B cell (primary cell): ENCODE data around the gene PTCD1. TPM values are rescaled to one million over a fixed set of nuclear protein-coding genes. Genes with fewer than 3 reads are reported as not detected.

Experiments
- ATAC-seq: fragments of 200-7000 bp; cut with Tn5 transposase; one replicate; pipeline ENCODE4 v1.10.0; 2021; ENCODE audit warnings: low read depth, mild to moderate bottlenecking, moderate number of reproducible peaks, moderate library complexity
- CTCF ChIA-PET: fragments of 350-600 bp; sonication (Branson Sonifier 250); formaldehyde crosslinking; loops from one replicate; lab custom pipeline; 2021; ENCODE audit warnings: antibody characterized with exemption, inconsistent platforms; lab: Charles Lee
- POLR2A ChIA-PET: fragments of 350-600 bp; sonication (Branson Sonifier 250); formaldehyde crosslinking; loops from one replicate; lab custom pipeline; 2021; ENCODE audit warnings: antibody characterized with exemption; lab: Charles Lee
- DNase-seq: peaks from one replicate; pipeline ENCODE4 v3.0.0; 2013
- H2AFZ ChIP-seq: 2 replicates; pipeline ENCODE4 v1.6.1; 2012; ENCODE audit warnings: mild to moderate bottlenecking, low read depth, low read length; ENCODE audit not compliant: insufficient read depth, poor library complexity, severe bottlenecking
- H3K27ac ChIP-seq, 2 donors: 1 replicate in 1 of 2; 2 replicates in 1 of 2; pipeline ENCODE4 v1.5.1; 2012 to 2013; ENCODE audit warnings: low read length in 2 of 2, mild to moderate bottlenecking in 2 of 2, moderate library complexity in 1 of 2
- H3K27me3 ChIP-seq, 4 experiments: fragments of 200-600 bp in 1 of 4; sonication (generic) in 1 of 4; replicated peaks in 1 of 4; 1 replicate in 2 of 4; 2 replicates in 2 of 4; pipeline versions ENCODE4 v1.6.1 to v1.7.0; 2013 to 2016; ENCODE audit warnings: low read length in 3 of 4, mild to moderate bottlenecking in 2 of 4, mixed read lengths in 1 of 4, moderate library complexity in 1 of 4; ENCODE audit not compliant: insufficient read depth in 4 of 4, control insufficient read depth in 3 of 4; ENCODE audit errors: control extremely low read depth in 1 of 4
- H3K36me3 ChIP-seq, 2 experiments: replicated peaks in 1 of 2; 1 replicate in 1 of 2; 2 replicates in 1 of 2; pipeline versions ENCODE4 v1.6.1 to v1.7.1; 2013; ENCODE audit warnings: low read length in 1 of 2; ENCODE audit not compliant: insufficient read depth in 2 of 2, control insufficient read depth in 1 of 2; ENCODE audit errors: control extremely low read depth in 1 of 2, extremely low read depth in 1 of 2
- H3K4me1 ChIP-seq, 2 donors: fragments of 200-600 bp in 1 of 2; sonication (generic) in 1 of 2; 1 replicate in 1 of 2; 2 replicates in 1 of 2; pipeline versions ENCODE4 v1.5.1 to v1.6.1; 2013 to 2017; ENCODE audit warnings: low read length in 2 of 2; ENCODE audit not compliant: control insufficient read depth in 2 of 2, insufficient read depth in 2 of 2
- H3K4me2 ChIP-seq: replicated peaks from 2 replicates; pipeline ENCODE3; 2012; ENCODE audit warnings: mild to moderate bottlenecking, low read depth, low read length; ENCODE audit not compliant: poor library complexity, severe bottlenecking
- H3K4me3 ChIP-seq, 5 experiments: fragments of 200-600 bp in 1 of 5; sonication (generic) in 1 of 5; 1 replicate in 3 of 5; 2 replicates in 2 of 5; pipeline versions ENCODE4 v1.5.1 to v1.7.0; 2011 to 2016; ENCODE audit warnings: low read length in 4 of 5, mild to moderate bottlenecking in 4 of 5, low read depth in 2 of 5, control low read depth in 1 of 5, moderate library complexity in 1 of 5; ENCODE audit not compliant: insufficient read depth in 1 of 5; ENCODE audit errors: control extremely low read depth in 1 of 5, extremely low read depth in 1 of 5
- H3K79me2 ChIP-seq: fragments of 200-600 bp; sonication (generic); one replicate; pipeline ENCODE4 v1.6.0; 2016; ENCODE audit warnings: low read length; ENCODE audit not compliant: control insufficient read depth, insufficient read depth
- H3K9ac ChIP-seq: fragments of 200-600 bp; sonication (generic); 2 replicates; pipeline ENCODE4 v1.6.1; 2017; ENCODE audit warnings: mild to moderate bottlenecking, low read length, moderate library complexity
- H3K9me3 ChIP-seq, 3 donors: one replicate each; pipeline versions ENCODE4 v1.6.1 to v1.7.1; 2013; ENCODE audit warnings: low read length in 2 of 3; ENCODE audit not compliant: control insufficient read depth in 2 of 3, insufficient read depth in 1 of 3; ENCODE audit errors: control extremely low read depth in 1 of 3
- H4K20me1 ChIP-seq: 2 replicates; pipeline ENCODE4 v1.6.0; 2012; ENCODE audit warnings: mild to moderate bottlenecking, low read length; ENCODE audit not compliant: insufficient read depth, control insufficient read depth, poor library complexity, severe bottlenecking
- H3K27ac Mint-ChIP-seq: one replicate; pipeline ENCODE4 v1.8.0; 2021; ENCODE audit warnings: mixed read lengths
- H3K27me3 Mint-ChIP-seq: one replicate; pipeline ENCODE4 v1.8.0; 2021; ENCODE audit warnings: mixed read lengths
- H3K4me1 Mint-ChIP-seq: one replicate; pipeline ENCODE4 v1.8.0; 2021; ENCODE audit warnings: mixed read lengths
- H3K4me3 Mint-ChIP-seq: one replicate; pipeline ENCODE4 v1.8.0; 2021; ENCODE audit warnings: mixed read lengths
- H3K9me3 Mint-ChIP-seq: one replicate; pipeline ENCODE4 v1.8.0; 2022; ENCODE audit warnings: mixed read lengths; ENCODE audit not compliant: insufficient read depth
- EZH2 ChIP-seq: IDR thresholded peaks from 2 replicates; pipeline ENCODE4 v1.6.1; 2012; ENCODE audit warnings: borderline replicate concordance, low read depth, mild to moderate bottlenecking, moderate library complexity, low read length; ENCODE audit not compliant: insufficient read depth, poor library complexity, severe bottlenecking
- WGBS: methylation state at CpG from one replicate; pipeline ENCODE4 v1.1.5; 2013; ENCODE audit warnings: missing lambda C conversion rate; ENCODE audit not compliant: insufficient coverage; 5-methylcytosine and 5-hydroxymethylcytosine counted together
- intact Hi-C: fragments of 100-400 bp; cut with micrococcal nuclease; formaldehyde crosslinking; loops from one replicate; pipeline ENCODE4 v1.10.0; 2022
- polyA plus RNA-seq: library from polyadenylated mRNA; depleted of rRNA; stranded (reverse); fragments of >200 nt; gene quantifications from 2 replicates; pipeline ENCODE4 v1.2.3, GENCODE V29; 2012
- total RNA-seq, 2 donors: library from RNA; stranded (reverse); fragments of 120-200 nt in 1 of 2; gene quantifications; 1 replicate in 1 of 2; 2 replicates in 1 of 2; pipeline versions ENCODE4 v1.2.3 to v1.2.4, GENCODE V29; 2013 to 2022
- TF ChIP-seq, protein P1 (sequence below): fragments of 200-600 bp; IDR thresholded peaks from one replicate; pipeline ENCODE4 v1.8.0; 2022; ENCODE audit warnings: antibody characterized with exemption, mild to moderate bottlenecking

Gene PTCD1
- total and polyA plus RNA-seq, 2 donors (not counting 1 experiment from before 2014, with no cell fraction given), result 9.7 to 14.8 TPM

DNA sequence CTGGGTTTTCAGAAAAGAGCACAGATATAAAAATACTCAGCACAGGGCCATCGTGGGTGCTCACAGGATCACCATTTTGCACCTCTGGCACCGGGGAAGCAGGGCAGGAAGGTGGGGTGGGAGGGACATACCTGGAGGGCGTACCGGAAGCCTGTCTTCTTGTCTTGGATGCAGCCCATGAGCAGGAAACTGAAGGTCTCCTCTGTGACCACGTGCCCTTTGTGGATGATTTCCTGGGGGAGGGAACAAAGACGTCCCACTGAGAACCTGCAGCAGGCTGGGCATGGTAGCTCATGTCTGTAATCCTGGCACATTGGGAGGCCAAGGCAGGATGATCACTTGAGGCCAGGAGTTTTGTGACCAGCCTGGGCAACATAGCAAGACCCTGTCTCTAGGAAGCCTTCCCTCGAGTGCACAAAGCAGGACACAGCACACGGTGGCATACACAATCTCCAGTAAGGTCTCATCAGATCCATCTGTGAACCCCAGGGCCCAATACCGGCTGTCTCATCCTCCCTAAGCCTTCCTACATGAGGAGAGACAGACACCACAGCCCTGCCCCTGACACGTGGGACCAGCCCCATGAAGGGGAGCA, 9.5 kb downstream of the PTCD1 start:
- H3K79me2 ChIP-seq, result no peaks in the 10 kb centered on the region
- H3K27me3 ChIP-seq, result no peaks in the 10 kb centered on the region
- no peaks in the 10 kb centered on the region for H3K9me3 ChIP-seq
- DNase-seq, result no peak
- H4K20me1 ChIP-seq, result no peaks in the 10 kb centered on the region
- no peak overlapping the region for H3K4me3 ChIP-seq
- Mint-ChIP-seq H3K27ac (no peak overlapping the region), H3K9me3 (no peaks in the 10 kb centered on the region), H3K4me1 (no peaks in the 10 kb centered on the region), H3K4me3 (no peak overlapping the region), H3K27me3 (no peaks in the 10 kb centered on the region)
- H3K9ac ChIP-seq, result no peak overlapping the region
- H2AFZ ChIP-seq, result no peak overlapping the region
- POLR2A ChIA-PET, result no interaction called here
- H3K36me3 ChIP-seq, result peaks cover 0 to 42% of the 10 kb centered on the region in 2 experiments
- no peak for ATAC-seq
- WGBS, result 94% methylated on average over 9 of the region's 10 CpGs
- no peak for TF ChIP-seq EZH2
- TF ChIP-seq, protein P1, sequence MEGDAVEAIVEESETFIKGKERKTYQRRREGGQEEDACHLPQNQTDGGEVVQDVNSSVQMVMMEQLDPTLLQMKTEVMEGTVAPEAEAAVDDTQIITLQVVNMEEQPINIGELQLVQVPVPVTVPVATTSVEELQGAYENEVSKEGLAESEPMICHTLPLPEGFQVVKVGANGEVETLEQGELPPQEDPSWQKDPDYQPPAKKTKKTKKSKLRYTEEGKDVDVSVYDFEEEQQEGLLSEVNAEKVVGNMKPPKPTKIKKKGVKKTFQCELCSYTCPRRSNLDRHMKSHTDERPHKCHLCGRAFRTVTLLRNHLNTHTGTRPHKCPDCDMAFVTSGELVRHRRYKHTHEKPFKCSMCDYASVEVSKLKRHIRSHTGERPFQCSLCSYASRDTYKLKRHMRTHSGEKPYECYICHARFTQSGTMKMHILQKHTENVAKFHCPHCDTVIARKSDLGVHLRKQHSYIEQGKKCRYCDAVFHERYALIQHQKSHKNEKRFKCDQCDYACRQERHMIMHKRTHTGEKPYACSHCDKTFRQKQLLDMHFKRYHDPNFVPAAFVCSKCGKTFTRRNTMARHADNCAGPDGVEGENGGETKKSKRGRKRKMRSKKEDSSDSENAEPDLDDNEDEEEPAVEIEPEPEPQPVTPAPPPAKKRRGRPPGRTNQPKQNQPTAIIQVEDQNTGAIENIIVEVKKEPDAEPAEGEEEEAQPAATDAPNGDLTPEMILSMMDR, result no peak
- no peak overlapping the region for H3K27ac ChIP-seq
- intact Hi-C loops, result no loop called here
- CTCF ChIA-PET, result no interaction called here
- H3K4me1 ChIP-seq, result no peaks in the 10 kb centered on the region
- H3K4me2 ChIP-seq, result no peak overlapping the region

DNA sequence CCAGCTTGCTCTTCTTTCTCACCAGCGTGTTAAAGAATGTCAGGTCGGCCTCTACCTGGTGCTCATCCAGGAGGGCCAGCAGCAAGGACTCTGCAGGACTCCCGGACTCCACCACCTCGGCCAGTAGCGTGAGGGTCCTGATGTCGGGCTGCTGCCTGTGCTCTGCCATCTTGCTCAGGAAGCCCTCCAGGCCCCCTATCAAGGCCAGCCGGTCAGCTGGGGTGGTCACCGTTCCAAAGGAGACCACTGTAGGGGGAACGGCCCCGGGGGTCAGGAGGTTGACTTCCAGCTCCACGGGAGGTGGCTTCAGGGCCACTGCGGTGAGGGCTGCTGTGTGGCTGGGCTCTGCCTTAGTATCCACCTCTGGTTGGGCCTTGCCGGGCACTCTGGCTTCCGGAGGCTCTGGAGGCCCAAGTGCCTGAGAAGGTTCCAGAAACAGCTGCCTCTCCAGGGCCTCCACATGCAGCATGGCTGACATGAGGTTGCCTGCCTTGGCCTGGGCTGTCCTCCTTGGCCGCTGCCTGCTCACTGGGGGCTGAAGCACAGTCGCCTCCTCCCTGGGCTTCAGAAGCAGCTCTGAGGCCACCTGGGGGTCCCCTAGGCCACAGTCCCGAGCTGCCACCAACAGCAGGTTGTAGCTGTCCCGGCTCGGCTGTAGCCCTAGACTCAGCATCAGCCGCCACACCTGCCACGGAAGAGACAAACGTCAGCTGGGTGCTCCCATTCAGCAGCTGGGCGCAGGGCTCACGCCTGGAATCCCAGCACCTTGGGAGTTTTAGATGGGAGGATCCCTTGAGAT, 13.5 kb downstream of the PTCD1 start:
- Histone ChIP-seq H2AFZ (no peak overlapping the region), H3K4me3 (no peak overlapping the region), H3K9ac (no peak overlapping the region), H3K4me2 (no peak overlapping the region), H3K4me1 (no peaks in the 10 kb centered on the region), H3K36me3 (peaks cover 4 to 30% of the 10 kb centered on the region in 2 experiments), H3K9me3 (no peaks in the 10 kb centered on the region), H3K27ac (no peak overlapping the region), H3K27me3 (no peaks in the 10 kb centered on the region), H3K79me2 (no peaks in the 10 kb centered on the region), H4K20me1 (peaks cover 1% of the 10 kb centered on the region)
- WGBS, result 99% methylated on average over 24 of the region's 24 CpGs
- TF ChIP-seq, protein P1, result no peak
- no peak for TF ChIP-seq EZH2
- Mint-ChIP-seq H3K27me3 (no peaks in the 10 kb centered on the region), H3K27ac (no peak overlapping the region), H3K4me1 (no peaks in the 10 kb centered on the region), H3K9me3 (no peaks in the 10 kb centered on the region), H3K4me3 (no peak overlapping the region)
- ChIA-PET POLR2A (no interaction called here), CTCF (no interaction called here)
- ATAC-seq, result no peak
- intact Hi-C loops, result no loop called here
- DNase-seq, result no peak
